Subcutaneous abdominal adipose tissue (tissue), 5 donors: Measurements from ENCODE around the gene DGKG.

Experiments used
- H3K27ac ChIP-seq: one replicate; pipeline ENCODE4 v1.7.0; 2013; ENCODE audit warnings: low read depth, mild to moderate bottlenecking, inconsistent platforms, low read length, moderate library complexity
- H3K27me3 ChIP-seq, 5 donors: one replicate each; pipeline ENCODE4 v1.7.0; 2013; ENCODE audit warnings: low read length in 5 of 5, inconsistent platforms in 1 of 5; ENCODE audit not compliant: control insufficient read depth in 5 of 5, insufficient read depth in 4 of 5
- H3K36me3 ChIP-seq, 5 donors: one replicate each; pipeline ENCODE4 v1.7.0; 2013; ENCODE audit warnings: low read length in 5 of 5; ENCODE audit not compliant: control insufficient read depth in 5 of 5, insufficient read depth in 5 of 5
- H3K4me1 ChIP-seq, 5 donors: one replicate each; pipeline ENCODE4 v1.7.0; 2013; ENCODE audit warnings: low read length in 5 of 5, mild to moderate bottlenecking in 3 of 5, moderate library complexity in 1 of 5; ENCODE audit not compliant: control insufficient read depth in 5 of 5, insufficient read depth in 5 of 5
- H3K4me3 ChIP-seq, 5 donors: one replicate each; pipeline ENCODE4 v1.7.0; 2013; ENCODE audit warnings: low read length in 5 of 5, low read depth in 1 of 5
- H3K9ac ChIP-seq, 5 donors: one replicate each; pipeline ENCODE4 v1.7.0; 2013; ENCODE audit warnings: low read length in 5 of 5, mild to moderate bottlenecking in 4 of 5, moderate library complexity in 3 of 5
- H3K9me3 ChIP-seq, 5 donors: one replicate each; pipeline ENCODE4 v1.7.0; 2013; ENCODE audit warnings: low read length in 5 of 5; ENCODE audit not compliant: control insufficient read depth in 5 of 5
- donor health status: healthy.
- donor health status: healthy.
- donor health status: healthy.
- donor health status: healthy.
- donor health status: healthy.

DGKG gene

GRCh38 chr3:186154641-186155040 is 207.4 kb downstream of the DGKG start:
- Histone ChIP-seq H3K9ac (no peak overlapping the region), H3K27me3 (peaks cover 0 to 3% (median 0%) of the 10 kb centered on the region in 5 donors), H3K4me3 (no peak overlapping the region), H3K4me1 (peaks cover 0 to 4% (median 0%) of the 10 kb centered on the region in 5 donors), H3K9me3 (peaks cover 0 to 5% (median 0%) of the 10 kb centered on the region in 5 donors), H3K27ac (no peak overlapping the region), H3K36me3 (no peaks in the 10 kb centered on the region)

DNA sequence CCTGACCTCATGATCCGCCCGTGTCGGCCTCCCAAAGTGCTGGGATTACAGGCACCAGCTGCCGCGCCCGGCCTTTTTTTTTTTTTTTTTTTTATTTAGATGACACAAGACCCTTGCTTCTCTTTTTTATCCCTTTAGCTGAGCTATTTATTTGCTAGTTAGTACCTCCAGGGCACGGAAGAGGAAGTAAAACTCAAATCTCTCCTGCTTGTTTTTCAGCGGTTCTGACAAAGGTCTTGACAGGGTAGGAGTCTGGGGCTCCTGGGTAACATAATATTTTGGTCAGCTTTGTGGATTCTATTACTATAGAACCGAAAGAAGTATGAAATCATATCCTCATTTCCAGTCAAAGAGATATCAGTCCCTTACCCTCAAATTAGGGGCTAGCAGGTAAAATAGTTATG is 209.1 kb downstream of the DGKG start:
- Histone ChIP-seq H3K27ac (no peak overlapping the region), H3K9ac (no peak overlapping the region), H3K36me3 (no peaks in the 10 kb centered on the region), H3K27me3 (peaks cover 0 to 3% (median 0%) of the 10 kb centered on the region in 5 donors), H3K4me3 (no peak overlapping the region), H3K9me3 (no peaks in the 10 kb centered on the region), H3K4me1 (peaks cover 0 to 4% (median 0%) of the 10 kb centered on the region in 5 donors)

DNA sequence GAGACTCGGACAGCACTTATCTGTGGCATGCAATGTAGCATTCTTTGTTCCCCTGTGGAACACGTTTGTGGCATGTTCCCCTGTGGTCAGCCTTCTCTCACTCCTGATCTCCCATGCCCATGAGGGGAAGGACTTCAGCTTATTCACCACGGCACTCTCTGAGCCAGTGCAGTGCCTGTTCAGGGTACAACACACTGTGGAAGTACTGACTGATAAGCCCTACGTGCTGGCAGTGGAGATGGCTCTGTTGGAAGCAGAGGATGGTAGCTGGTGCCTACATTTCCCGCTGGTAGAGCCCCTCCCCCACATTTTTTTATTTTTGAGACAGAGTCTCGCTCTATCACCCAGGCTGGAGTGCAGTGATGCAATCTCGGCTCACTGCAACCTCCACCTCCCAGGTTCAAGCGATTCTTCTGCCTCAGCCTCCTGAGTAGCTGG is 209.7 kb downstream of the DGKG start:
- no peaks in the 10 kb centered on the region for H3K36me3 ChIP-seq
- H3K4me1 ChIP-seq = peaks cover 0 to 4% (median 0%) of the 10 kb centered on the region in 5 donors
- H3K27ac ChIP-seq = no peak overlapping the region
- H3K9ac ChIP-seq = no peak overlapping the region
- no peaks in the 10 kb centered on the region for H3K9me3 ChIP-seq
- H3K27me3 ChIP-seq = peaks cover 0 to 3% (median 0%) of the 10 kb centered on the region in 5 donors
- no peak overlapping the region for H3K4me3 ChIP-seq

- Histone ChIP-seq H3K4me1 (peaks cover 0 to 7% (median 4%) of the 10 kb centered on the region in 5 donors), H3K9ac (no peak overlapping the region), H3K36me3 (no peaks in the 10 kb centered on the region), H3K4me3 (no peak overlapping the region), H3K9me3 (no peaks in the 10 kb centered on the region), H3K27me3 (peaks cover 0 to 3% (median 0%) of the 10 kb centered on the region in 5 donors), H3K27ac (no peak overlapping the region)
Measured at GRCh38 chr3:186151077-186151971, 210.7 kb downstream of the DGKG start.

- Histone ChIP-seq H3K27me3 (peaks cover 0 to 3% (median 0%) of the 10 kb centered on the region in 5 donors), H3K36me3 (no peaks in the 10 kb centered on the region), H3K4me3 (no peak overlapping the region), H3K9ac (no peak overlapping the region), H3K9me3 (no peaks in the 10 kb centered on the region), H3K27ac (no peak overlapping the region), H3K4me1 (peaks cover 0 to 7% (median 4%) of the 10 kb centered on the region in 5 donors)
Measured at GRCh38 chr3:186150041-186150830, 211.8 kb downstream of the DGKG start.

DNA sequence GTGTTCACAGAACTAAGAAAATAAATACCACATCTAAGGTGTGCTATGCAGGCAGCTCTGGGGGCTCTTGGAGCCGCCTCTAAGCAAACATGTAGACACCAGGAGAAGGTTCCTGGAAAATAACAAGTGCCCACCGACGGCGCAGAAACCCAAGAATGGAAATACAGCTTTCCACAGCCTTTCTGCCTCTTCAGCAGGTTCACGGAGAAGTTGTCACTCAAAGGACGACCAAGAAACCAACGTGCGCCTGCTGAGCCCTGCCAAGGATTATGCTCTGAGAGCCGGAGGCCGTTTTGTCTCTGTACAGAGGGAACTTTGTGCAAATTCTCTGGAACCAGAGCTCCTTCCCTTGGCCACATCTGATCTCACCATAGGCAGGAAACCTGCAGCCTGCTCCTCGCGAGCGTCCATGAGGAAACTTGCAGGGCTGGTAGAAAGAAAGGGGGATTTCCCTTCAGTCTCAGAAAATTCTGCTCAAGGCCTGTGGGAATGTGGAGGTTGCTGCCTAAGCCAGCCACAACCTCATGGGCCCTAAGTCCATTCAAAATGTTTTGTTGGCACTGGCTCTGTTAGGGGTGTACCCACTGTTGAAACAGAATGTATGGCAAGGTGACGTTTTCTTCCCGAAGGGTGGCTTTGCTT is 212.6 kb downstream of the DGKG start:
- no peaks in the 10 kb centered on the region for H3K36me3 ChIP-seq
- no peak overlapping the region for H3K9ac ChIP-seq
- no peak overlapping the region for H3K27ac ChIP-seq
- peaks cover 0 to 3% (median 0%) of the 10 kb centered on the region in 5 donors for H3K27me3 ChIP-seq
- H3K4me3 ChIP-seq = no peak overlapping the region
- peaks cover 0 to 7% (median 4%) of the 10 kb centered on the region in 5 donors for H3K4me1 ChIP-seq
- H3K9me3 ChIP-seq = no peaks in the 10 kb centered on the region

- H3K27ac ChIP-seq = no peak overlapping the region
- no peaks in the 10 kb centered on the region for H3K27me3 ChIP-seq
- H3K4me1 ChIP-seq = peaks cover 0 to 7% (median 0%) of the 10 kb centered on the region in 5 donors
- H3K9ac ChIP-seq = no peak overlapping the region
- no peak overlapping the region for H3K4me3 ChIP-seq
- H3K9me3 ChIP-seq = no peaks in the 10 kb centered on the region
- H3K36me3 ChIP-seq = no peaks in the 10 kb centered on the region
Measured at GRCh38 chr3:186144257-186144656, 217.8 kb downstream of the DGKG start.

GRCh38 chr3:186143250-186143649 is 218.8 kb downstream of the DGKG start:
- H3K9me3 ChIP-seq = no peaks in the 10 kb centered on the region
- H3K27ac ChIP-seq = no peak overlapping the region
- H3K27me3 ChIP-seq = no peaks in the 10 kb centered on the region
- H3K9ac ChIP-seq = no peak overlapping the region
- H3K4me3 ChIP-seq = no peak overlapping the region
- peaks cover 0 to 7% (median 0%) of the 10 kb centered on the region in 5 donors for H3K4me1 ChIP-seq
- H3K36me3 ChIP-seq = no peaks in the 10 kb centered on the region

DNA sequence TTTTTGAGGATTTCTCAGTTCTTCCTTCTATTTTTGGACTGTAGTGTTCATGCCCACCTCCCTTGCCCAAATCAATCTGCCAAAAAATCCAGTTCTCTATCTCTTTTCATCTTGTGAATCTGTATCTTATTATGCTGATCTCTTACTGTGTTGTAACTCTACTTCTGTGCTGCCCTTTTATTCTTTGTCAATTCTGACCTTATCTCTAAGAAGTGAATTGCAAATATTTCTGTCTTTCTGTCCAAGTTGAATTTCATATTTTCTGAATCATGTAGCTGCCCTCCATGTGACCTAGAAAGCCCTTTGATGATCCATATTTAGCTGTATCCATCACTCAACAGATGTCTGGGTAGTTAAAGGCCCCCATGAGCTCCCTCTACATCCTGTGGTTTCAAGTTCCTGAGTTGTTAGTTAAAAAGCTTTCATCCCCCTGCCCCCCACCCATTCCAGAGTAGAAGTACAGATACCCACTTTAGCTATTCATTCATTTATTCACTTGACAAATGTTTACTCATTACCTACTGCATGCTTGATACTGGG is 219.6 kb downstream of the DGKG start:
- no peak overlapping the region for H3K9ac ChIP-seq
- H3K27ac ChIP-seq = no peak overlapping the region
- no peaks in the 10 kb centered on the region for H3K36me3 ChIP-seq
- peaks cover 0 to 7% (median 0%) of the 10 kb centered on the region in 5 donors for H3K4me1 ChIP-seq
- H3K27me3 ChIP-seq = no peaks in the 10 kb centered on the region
- no peaks in the 10 kb centered on the region for H3K9me3 ChIP-seq
- no peak overlapping the region for H3K4me3 ChIP-seq
